ENCODE data around the gene KIF26A.

Gene KIF26A

DNA sequence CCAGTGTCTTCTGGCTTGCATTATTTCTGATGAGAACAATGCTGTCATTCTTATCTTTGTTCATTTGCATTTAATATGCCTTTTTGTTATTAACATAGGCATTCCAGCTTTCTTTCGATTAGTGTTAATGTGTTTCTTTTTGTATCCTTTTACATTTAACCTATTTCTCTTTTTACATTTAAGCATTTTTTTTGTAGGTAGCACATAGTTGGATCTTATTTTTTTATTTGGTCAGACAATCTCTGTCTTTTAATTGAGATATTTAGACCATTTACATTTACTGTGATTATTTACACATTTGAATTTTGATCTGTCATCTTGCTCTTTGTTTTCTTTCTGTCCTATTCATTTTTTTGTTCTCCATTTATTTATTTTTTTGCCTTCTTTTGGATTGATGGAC lies 14.5 kb upstream of the KIF26A start:
- TF ChIP-seq CTCF (conservative IDR thresholded peaks at IDR 0.05) = no peak
- TF ChIP-seq ZFX (IDR thresholded peaks at IDR 0.05) = no peak

DNA sequence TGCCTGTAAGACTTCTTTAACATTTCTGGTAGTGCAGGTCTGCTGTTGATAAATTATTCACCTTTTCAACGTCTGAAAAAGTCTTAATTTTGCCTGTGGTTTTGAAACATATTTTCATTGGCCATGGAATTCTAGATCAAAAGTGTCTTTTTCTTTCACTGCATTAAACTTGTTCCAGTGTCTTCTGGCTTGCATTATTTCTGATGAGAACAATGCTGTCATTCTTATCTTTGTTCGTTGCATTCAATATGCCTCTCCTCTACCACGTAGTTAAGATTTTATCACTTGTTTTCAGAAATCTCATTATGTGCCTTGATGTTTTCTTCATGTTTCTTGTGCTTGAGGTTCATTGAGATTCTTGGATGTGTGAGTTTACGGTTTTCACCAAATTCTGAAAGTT lies 13.4 kb upstream of the KIF26A start:
- TF ChIP-seq CTCF (conservative IDR thresholded peaks at IDR 0.05) (no peak), ZFX (IDR thresholded peaks at IDR 0.05) (no peak)
- H3K27ac ChIP-seq = no peak overlapping the region

More for the DNA sequence above, 14.5 kb upstream of the KIF26A start:
- no peak overlapping the region for H3K27ac ChIP-seq

DNA sequence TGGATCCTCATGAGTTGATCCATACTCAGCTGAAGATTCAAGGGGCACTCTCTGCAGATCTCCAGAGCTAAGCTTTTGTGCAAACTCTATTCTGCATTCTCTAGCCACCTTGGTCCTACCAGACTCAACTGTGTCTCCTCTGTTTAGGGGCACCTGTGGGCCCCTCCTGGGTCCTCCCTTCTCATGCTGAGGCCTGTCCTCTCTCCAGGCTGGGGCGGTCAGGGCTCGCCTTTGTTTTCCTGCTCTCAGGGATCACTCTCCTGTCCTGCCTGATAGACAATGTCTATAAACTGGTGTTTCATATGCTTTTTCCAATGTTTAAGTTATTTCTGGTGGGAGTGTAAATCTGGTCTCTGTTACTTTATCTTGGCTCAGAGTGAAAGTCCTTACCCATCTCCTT lies 11.6 kb upstream of the KIF26A start:
- no peak overlapping the region for H3K27ac ChIP-seq
- TF ChIP-seq CTCF (conservative IDR thresholded peaks at IDR 0.05) (no peak), ZFX (IDR thresholded peaks at IDR 0.05) (no peak)

DNA sequence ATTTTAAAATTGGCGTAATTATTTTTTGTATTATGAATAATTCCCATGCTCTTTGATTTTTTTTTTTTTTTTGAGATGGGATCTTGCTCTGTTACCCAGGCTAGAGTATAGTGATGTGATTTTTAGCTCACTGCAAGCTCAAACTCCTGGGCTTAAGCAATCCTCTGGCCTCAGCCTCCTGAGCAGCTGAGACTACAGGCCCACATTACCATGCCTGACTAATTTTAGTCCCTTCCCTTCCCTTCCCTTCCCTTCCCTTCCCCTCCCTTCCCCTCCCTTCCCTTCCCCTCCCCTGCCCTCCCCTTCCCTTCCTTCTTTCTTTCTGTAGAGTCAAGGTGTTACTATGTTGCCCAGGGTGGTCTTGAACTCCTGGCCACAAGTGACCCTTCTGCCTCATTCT lies 9.4 kb upstream of the KIF26A start:
- no peak overlapping the region for H3K27ac ChIP-seq
- no peak for TF ChIP-seq CTCF (conservative IDR thresholded peaks at IDR 0.05)
- no peak for TF ChIP-seq ZFX (IDR thresholded peaks at IDR 0.05)

DNA sequence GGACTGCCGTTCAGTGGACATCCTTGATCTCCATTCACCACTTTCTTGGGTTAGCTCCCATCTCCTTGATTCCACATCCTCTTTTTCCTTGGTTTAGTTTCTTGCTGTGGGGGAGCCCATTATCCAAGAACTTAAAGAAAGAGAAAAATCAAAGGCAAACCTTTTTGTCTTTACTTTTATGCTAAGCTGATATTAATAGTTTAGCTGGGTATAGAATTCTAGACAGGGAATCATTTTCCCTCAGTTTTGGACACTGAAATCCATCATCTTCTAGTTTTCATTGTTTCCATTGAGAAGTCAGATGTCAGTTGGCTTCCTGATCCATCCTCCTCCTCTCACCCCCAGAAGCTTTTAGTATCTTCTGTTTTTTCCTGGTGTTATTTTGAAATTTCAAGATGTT lies 8.8 kb upstream of the KIF26A start:
- no peak for TF ChIP-seq ZFX (IDR thresholded peaks at IDR 0.05)
- no peak for TF ChIP-seq CTCF (conservative IDR thresholded peaks at IDR 0.05)
- no peak overlapping the region for H3K27ac ChIP-seq

- TF ChIP-seq CTCF (conservative IDR thresholded peaks at IDR 0.05) (peak; percentile 78), ZFX (IDR thresholded peaks at IDR 0.05) (no peak)
- no peak overlapping the region for H3K27ac ChIP-seq
Measured at GRCh38 chr14:104130974-104131651, 7.3 kb upstream of the KIF26A start.

- no peak overlapping the region for H3K27ac ChIP-seq
Measured at GRCh38 chr14:104131968-104132732, 6.2 kb upstream of the KIF26A start.

More at GRCh38 chr14:104131968-104132732, 6.2 kb upstream of the KIF26A start:
- no peak for TF ChIP-seq CTCF (conservative IDR thresholded peaks at IDR 0.05)
- no peak for TF ChIP-seq ZFX (IDR thresholded peaks at IDR 0.05)
